Panc1 (cell line): ENCODE results near the gene CFAP410. TPM values are rescaled to one million over a fixed set of nuclear protein-coding genes. Genes with fewer than 3 reads are reported as not detected.

Experiments used
- ATAC-seq: fragments of 200-7000 bp; cut with Tn5 transposase; 2 replicates; pipeline ENCODE4 v1.9.1; 2020; ENCODE audit warnings: mild to moderate bottlenecking, moderate library complexity
- BruUV-seq: library from RNA; stranded (reverse); fragments of 400-500 nt; replicated peaks from 2 replicates; lab custom pipeline; 2021; lab: Mats Ljungman, UMichigan
- CTCF ChIA-PET: fragments of 300-600 bp; sonication (Branson Sonifier 250); formaldehyde crosslinking; loops from one replicate; lab custom pipeline; 2022; ENCODE audit warnings: antibody characterized with exemption; lab: Charles Lee
- POLR2A ChIA-PET: fragments of 300-600 bp; sonication (Branson Sonifier 250); formaldehyde crosslinking; loops from one replicate; lab custom pipeline; 2022; ENCODE audit warnings: antibody characterized with exemption; lab: Charles Lee
- DNase-seq: peaks from one replicate; pipeline ENCODE4 v3.0.0-alpha.2; 2010; ENCODE audit warnings: low read depth, low spot score
- H3K27ac ChIP-seq: 2 replicates; pipeline ENCODE4 v1.5.1; 2011; ENCODE audit warnings: mild to moderate bottlenecking, low read length, inconsistent platforms
- H3K27me3 ChIP-seq: fragments of 200-500 bp; sonication (Bioruptor generic); 2 replicates; pipeline ENCODE4 v1.6.0; 2014; ENCODE audit warnings: low read length, inconsistent platforms; ENCODE audit not compliant: control insufficient read depth, insufficient read depth
- H3K36me3 ChIP-seq: fragments of 200-500 bp; sonication (Bioruptor generic); 2 replicates; pipeline ENCODE4 v1.5.1; 2014; ENCODE audit warnings: inconsistent platforms, mild to moderate bottlenecking, low read length, moderate library complexity; ENCODE audit not compliant: control insufficient read depth, insufficient read depth
- H3K4me1 ChIP-seq: 2 replicates; pipeline ENCODE4 v1.5.1; 2011; ENCODE audit warnings: inconsistent platforms, mild to moderate bottlenecking, low read length, moderate library complexity; ENCODE audit not compliant: control insufficient read depth, insufficient read depth
- H3K4me3 ChIP-seq, 2 experiments: 2 replicates each; pipeline ENCODE4 v1.5.1; 2011 to 2012; ENCODE audit warnings: low read depth in 2 of 2, low read length in 2 of 2, mild to moderate bottlenecking in 2 of 2, inconsistent platforms in 1 of 2, moderate library complexity in 1 of 2
- H3K9me3 ChIP-seq: fragments of 200-500 bp; sonication (Bioruptor generic); 2 replicates; pipeline ENCODE4 v1.5.1; 2014; ENCODE audit warnings: low read depth, mild to moderate bottlenecking, inconsistent platforms, low read length, moderate library complexity; ENCODE audit not compliant: control insufficient read depth, insufficient read depth
- POLR2AphosphoS5 ChIP-seq: IDR thresholded peaks from 2 replicates; pipeline ENCODE4 v1.6.1; 2012; ENCODE audit warnings: mild to moderate bottlenecking, low read depth, low read length, moderate library complexity
- SIN3A ChIP-seq: IDR thresholded peaks from 2 replicates; pipeline ENCODE4 v1.6.1; 2012; ENCODE audit warnings: low read depth, mild to moderate bottlenecking, low read length, moderate library complexity, borderline replicate concordance; ENCODE audit not compliant: insufficient read depth
- TCF7L2 ChIP-seq: IDR thresholded peaks from 2 replicates; pipeline ENCODE4 v1.6.1; 2011; ENCODE audit warnings: mild to moderate bottlenecking, low read depth, low read length, inconsistent platforms
- in situ Hi-C: cut with HindIII; loops from 2 replicates; pipeline ENCODE4 v1.10.0; 2016; ENCODE audit warnings: low sequenced_read_pairs, low pct_unique_long_range_greater_than_20kb
- intact Hi-C: fragments of 100-400 bp; cut with micrococcal nuclease; formaldehyde crosslinking; loops from one replicate; pipeline ENCODE4 v1.10.0; 2022; ENCODE audit not compliant: unreplicated experiment
- total RNA-seq: library from RNA; stranded (reverse); gene quantifications from one replicate; pipeline ENCODE4 v1.2.1, GENCODE V29; 2021; ENCODE audit not compliant: unreplicated experiment
- TF ChIP-seq, protein P1 (sequence below), 2 experiments: IDR thresholded peaks; 2 replicates each; pipeline ENCODE4 v1.6.1; 2011 to 2012; ENCODE audit warnings: low read depth in 2 of 2, control low read depth in 1 of 2, low read length in 1 of 2, mild to moderate bottlenecking in 1 of 2, moderate library complexity in 1 of 2; ENCODE audit not compliant: insufficient read depth in 1 of 2
- TF ChIP-seq, protein P2 (sequence below): fragments of 450-650 bp; IDR thresholded peaks from 2 replicates; pipeline ENCODE4 v1.5.1; 2017; ENCODE audit warnings: mild to moderate bottlenecking

CFAP410 gene
- total RNA-seq, 1 experiment from 2014 or later = 11.8 TPM

DNA sequence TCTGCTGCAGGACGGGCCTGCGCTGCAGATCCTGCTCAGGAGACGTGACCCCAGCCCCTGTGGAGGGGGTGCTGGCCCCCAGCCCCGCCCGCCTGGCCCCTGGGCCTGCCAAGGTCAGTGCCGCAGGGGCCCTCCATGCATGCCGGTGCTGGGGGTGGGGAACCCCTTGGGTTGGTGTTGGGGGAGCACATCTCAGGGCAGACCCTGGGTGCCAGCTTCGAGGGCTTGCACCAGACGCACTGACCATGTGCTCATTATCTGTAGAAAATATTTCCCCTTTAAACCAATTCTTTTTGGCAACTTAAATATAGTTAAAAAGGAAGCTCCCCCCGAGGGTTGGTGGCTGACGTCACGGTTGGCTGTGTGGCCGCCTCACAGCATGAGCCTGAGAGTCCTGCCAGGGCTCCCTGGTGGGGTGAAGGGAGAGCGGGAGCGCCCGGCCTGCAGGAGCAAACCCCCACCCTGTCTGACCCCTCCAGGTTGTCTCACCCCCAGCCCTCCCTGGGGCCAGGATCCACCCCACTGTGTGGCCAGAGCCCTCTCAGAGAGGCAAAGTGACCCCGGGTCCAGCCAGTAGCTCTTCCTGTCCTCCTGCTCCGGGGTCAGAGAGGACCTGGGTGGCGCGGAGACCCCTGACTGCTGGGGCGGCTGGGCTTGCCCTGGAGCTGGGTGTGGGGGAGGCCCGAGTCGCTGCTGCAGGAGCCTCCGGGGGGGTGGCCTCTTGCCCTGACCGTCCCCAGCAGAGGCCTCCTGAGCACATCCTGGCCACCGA is 44.6 kb downstream of the CFAP410 start:
- TF ChIP-seq POLR2AphosphoS5 (no peak), TCF7L2 (no peak), SIN3A (no peak)
- TF ChIP-seq, protein P1, sequence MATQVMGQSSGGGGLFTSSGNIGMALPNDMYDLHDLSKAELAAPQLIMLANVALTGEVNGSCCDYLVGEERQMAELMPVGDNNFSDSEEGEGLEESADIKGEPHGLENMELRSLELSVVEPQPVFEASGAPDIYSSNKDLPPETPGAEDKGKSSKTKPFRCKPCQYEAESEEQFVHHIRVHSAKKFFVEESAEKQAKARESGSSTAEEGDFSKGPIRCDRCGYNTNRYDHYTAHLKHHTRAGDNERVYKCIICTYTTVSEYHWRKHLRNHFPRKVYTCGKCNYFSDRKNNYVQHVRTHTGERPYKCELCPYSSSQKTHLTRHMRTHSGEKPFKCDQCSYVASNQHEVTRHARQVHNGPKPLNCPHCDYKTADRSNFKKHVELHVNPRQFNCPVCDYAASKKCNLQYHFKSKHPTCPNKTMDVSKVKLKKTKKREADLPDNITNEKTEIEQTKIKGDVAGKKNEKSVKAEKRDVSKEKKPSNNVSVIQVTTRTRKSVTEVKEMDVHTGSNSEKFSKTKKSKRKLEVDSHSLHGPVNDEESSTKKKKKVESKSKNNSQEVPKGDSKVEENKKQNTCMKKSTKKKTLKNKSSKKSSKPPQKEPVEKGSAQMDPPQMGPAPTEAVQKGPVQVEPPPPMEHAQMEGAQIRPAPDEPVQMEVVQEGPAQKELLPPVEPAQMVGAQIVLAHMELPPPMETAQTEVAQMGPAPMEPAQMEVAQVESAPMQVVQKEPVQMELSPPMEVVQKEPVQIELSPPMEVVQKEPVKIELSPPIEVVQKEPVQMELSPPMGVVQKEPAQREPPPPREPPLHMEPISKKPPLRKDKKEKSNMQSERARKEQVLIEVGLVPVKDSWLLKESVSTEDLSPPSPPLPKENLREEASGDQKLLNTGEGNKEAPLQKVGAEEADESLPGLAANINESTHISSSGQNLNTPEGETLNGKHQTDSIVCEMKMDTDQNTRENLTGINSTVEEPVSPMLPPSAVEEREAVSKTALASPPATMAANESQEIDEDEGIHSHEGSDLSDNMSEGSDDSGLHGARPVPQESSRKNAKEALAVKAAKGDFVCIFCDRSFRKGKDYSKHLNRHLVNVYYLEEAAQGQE (IDR thresholded peaks at IDR 0.05; ENCODE audit: insufficient read depth in 1 of 2, low read depth in 2 of 2, low read length in 1 of 2) = no peak
- TF ChIP-seq, protein P2, sequence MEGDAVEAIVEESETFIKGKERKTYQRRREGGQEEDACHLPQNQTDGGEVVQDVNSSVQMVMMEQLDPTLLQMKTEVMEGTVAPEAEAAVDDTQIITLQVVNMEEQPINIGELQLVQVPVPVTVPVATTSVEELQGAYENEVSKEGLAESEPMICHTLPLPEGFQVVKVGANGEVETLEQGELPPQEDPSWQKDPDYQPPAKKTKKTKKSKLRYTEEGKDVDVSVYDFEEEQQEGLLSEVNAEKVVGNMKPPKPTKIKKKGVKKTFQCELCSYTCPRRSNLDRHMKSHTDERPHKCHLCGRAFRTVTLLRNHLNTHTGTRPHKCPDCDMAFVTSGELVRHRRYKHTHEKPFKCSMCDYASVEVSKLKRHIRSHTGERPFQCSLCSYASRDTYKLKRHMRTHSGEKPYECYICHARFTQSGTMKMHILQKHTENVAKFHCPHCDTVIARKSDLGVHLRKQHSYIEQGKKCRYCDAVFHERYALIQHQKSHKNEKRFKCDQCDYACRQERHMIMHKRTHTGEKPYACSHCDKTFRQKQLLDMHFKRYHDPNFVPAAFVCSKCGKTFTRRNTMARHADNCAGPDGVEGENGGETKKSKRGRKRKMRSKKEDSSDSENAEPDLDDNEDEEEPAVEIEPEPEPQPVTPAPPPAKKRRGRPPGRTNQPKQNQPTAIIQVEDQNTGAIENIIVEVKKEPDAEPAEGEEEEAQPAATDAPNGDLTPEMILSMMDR = no peak
- ATAC-seq (no peak), DNase-seq (no peak)
- no peaks in the 10 kb centered on the region for H3K36me3 ChIP-seq
- CTCF ChIA-PET = no interaction called here
- H3K4me1 ChIP-seq = peaks cover 18% of the 10 kb centered on the region
- no peaks in the 10 kb centered on the region for H3K9me3 ChIP-seq
- no peak overlapping the region for H3K4me3 ChIP-seq
- H3K27me3 ChIP-seq = no peaks in the 10 kb centered on the region
- no TSS peak for BruUV-seq
- intact Hi-C loops = no loop called here
- in situ Hi-C loops = no loop called here
- no peak overlapping the region for H3K27ac ChIP-seq
- POLR2A ChIA-PET = no interaction called here

DNA sequence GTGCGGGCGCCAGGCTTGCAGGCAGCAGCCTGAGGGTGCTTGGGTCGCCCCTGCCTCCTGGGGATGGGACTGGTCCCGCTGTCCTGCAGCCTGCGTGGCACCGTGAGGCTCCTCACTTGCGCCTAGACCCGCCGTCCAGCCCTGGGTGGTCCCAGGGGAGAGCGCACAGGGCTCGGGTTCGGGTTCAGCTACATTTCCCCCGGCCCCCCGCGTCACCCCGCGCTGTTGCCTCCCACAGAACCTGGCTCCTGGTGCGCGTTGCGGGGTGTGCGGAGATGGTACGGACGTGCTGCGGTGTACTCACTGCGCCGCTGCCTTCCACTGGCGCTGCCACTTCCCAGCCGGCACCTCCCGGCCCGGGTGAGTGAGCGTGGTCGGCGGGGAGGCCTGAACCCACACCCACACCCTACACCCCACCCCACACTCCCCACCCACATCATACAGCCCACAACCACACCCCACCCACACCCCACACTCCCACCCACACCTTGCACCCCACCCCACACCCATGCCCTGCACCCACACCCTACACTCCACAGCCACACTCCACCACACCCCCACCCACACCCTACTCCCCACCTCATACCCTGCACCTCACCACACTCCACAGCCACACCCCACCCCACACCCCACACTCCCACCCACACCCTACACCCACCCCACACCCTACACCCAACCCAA is 45.5 kb downstream of the CFAP410 start:
- no peak for DNase-seq
- Histone ChIP-seq H3K4me3 (no peak overlapping the region), H3K27ac (no peak overlapping the region), H3K9me3 (no peaks in the 10 kb centered on the region), H3K27me3 (no peaks in the 10 kb centered on the region), H3K36me3 (no peaks in the 10 kb centered on the region), H3K4me1 (peaks cover 14% of the 10 kb centered on the region)
- ChIA-PET CTCF (no interaction called here), POLR2A (no interaction called here)
- BruUV-seq = no TSS peak
- in situ Hi-C loops = no loop called here
- TF ChIP-seq SIN3A (no peak), POLR2AphosphoS5 (no peak), TCF7L2 (no peak)
- TF ChIP-seq, protein P2 = no peak
- ATAC-seq = no peak
- intact Hi-C loops = no loop called here
